GM12874 (cell line): ENCODE results near the gene TCF19.

Source experiments
- CTCF ChIP-seq: IDR thresholded peaks from 2 replicates; pipeline ENCODE4 v1.5.1; 2011; ENCODE audit warnings: low read depth, mild to moderate bottlenecking, control low read depth, low read length, moderate library complexity; ENCODE audit not compliant: insufficient read depth

The TCF19 gene

GRCh38 chr6:31122791-31123706, 35.3 kb upstream of the TCF19 start:
- TF ChIP-seq CTCF, result no peak

GRCh38 chr6:31125162-31125561, 33.2 kb upstream of the TCF19 start:
- TF ChIP-seq CTCF, result no peak

- no peak for TF ChIP-seq CTCF
Observed at GRCh38 chr6:31125586-31126363, 32.6 kb upstream of the TCF19 start.

GRCh38 chr6:31126396-31127175, 31.8 kb upstream of the TCF19 start:
- TF ChIP-seq CTCF, result no peak

GRCh38 chr6:31128093-31128676, 30.2 kb upstream of the TCF19 start:
- peak; percentile 89 for TF ChIP-seq CTCF

- no peak for TF ChIP-seq CTCF
Observed at GRCh38 chr6:31129130-31129529, 29.3 kb upstream of the TCF19 start.
